GM12878 (cell line): ENCODE data around the gene KLK13.

Experiments used
- ATF7 ChIP-seq: fragments of 450-650 bp; IDR thresholded peaks from 2 replicates; pipeline ENCODE4 v1.6.1; 2016; ENCODE audit warnings: low read depth, mild to moderate bottlenecking
- CREB1 ChIP-seq: IDR thresholded peaks from 2 replicates; pipeline ENCODE4 v1.6.1; 2012; ENCODE audit warnings: low read depth, mild to moderate bottlenecking, inconsistent platforms
- CTCF ChIP-seq, 3 experiments: IDR thresholded peaks in 2 of 3; conservative IDR thresholded peaks in 1 of 3; 2 replicates each; pipeline ENCODE4 v1.5.1; 2011; ENCODE audit warnings: low read depth in 3 of 3, low read length in 3 of 3, mild to moderate bottlenecking in 3 of 3, control low read depth in 2 of 3, moderate library complexity in 2 of 3, inconsistent platforms in 1 of 3, mixed read lengths in 1 of 3; ENCODE audit not compliant: control insufficient read depth in 2 of 3, insufficient read depth in 1 of 3; ENCODE audit errors: extremely low read depth in 1 of 3
- EZH2 ChIP-seq: IDR thresholded peaks from 2 replicates; pipeline ENCODE4 v1.6.1; 2012; ENCODE audit warnings: low read depth, mild to moderate bottlenecking, control low read depth, inconsistent platforms, low read length, borderline replicate concordance; ENCODE audit not compliant: control insufficient read depth
- HDGF ChIP-seq: fragments of 450-650 bp; IDR thresholded peaks from 2 replicates; pipeline ENCODE4 v1.6.1; 2016; ENCODE audit warnings: antibody characterized with exemption
- JUNB ChIP-seq: IDR thresholded peaks from 2 replicates; pipeline ENCODE4 v1.6.1; 2016; ENCODE audit warnings: antibody characterized with exemption, mild to moderate bottlenecking
- JUND ChIP-seq: IDR thresholded peaks from 2 replicates; pipeline ENCODE4 v1.6.1; 2012; ENCODE audit warnings: low read depth, mild to moderate bottlenecking, low read length, improper control_type of control experiment, moderate library complexity
- NFYB ChIP-seq: IDR thresholded peaks from 2 replicates; pipeline ENCODE4 v1.6.1; 2011; ENCODE audit warnings: low read depth, mild to moderate bottlenecking, low read length, improper control_type of control experiment, moderate library complexity; ENCODE audit not compliant: insufficient read depth
- NR2C1 ChIP-seq: fragments of 450-650 bp; IDR thresholded peaks from 2 replicates; pipeline ENCODE4 v1.6.1; 2017; ENCODE audit warnings: antibody characterized with exemption, mild to moderate bottlenecking, moderate library complexity
- POLR2A ChIP-seq: IDR thresholded peaks from 2 replicates; pipeline ENCODE4 v1.6.1; 2011; ENCODE audit warnings: low read depth, mild to moderate bottlenecking, low read length
- RAD51 ChIP-seq: fragments of 450-650 bp; IDR thresholded peaks from 2 replicates; pipeline ENCODE4 v1.6.1; 2016; ENCODE audit warnings: moderate library complexity, mild to moderate bottlenecking, inconsistent platforms
- STAT3 ChIP-seq: IDR thresholded peaks from 2 replicates; pipeline ENCODE4 v1.6.1; 2011; ENCODE audit warnings: low read depth, low read length, improper control_type of control experiment
- TAF1 ChIP-seq: IDR thresholded peaks from 2 replicates; pipeline ENCODE4 v1.6.1; 2011; ENCODE audit warnings: mild to moderate bottlenecking, low read depth, low read length, borderline replicate concordance
- TBL1XR1 ChIP-seq: IDR thresholded peaks from 2 replicates; pipeline ENCODE4 v1.6.1; 2012; ENCODE audit warnings: low read depth, low read length, improper control_type of control experiment

GRCh38 chr19:51071095-51071405, 6.2 kb upstream of the KLK13 start:
- TF ChIP-seq CTCF (IDR thresholded peaks at IDR 0.05 in 2 of 3, conservative IDR thresholded peaks at IDR 0.05 in 1 of 3; ENCODE audit: control insufficient read depth in 2 of 3, extremely low read depth in 1 of 3, insufficient read depth in 1 of 3, low read depth in 3 of 3, low read length in 3 of 3) = no peak
- TF ChIP-seq ATF7 = no peak
- TF ChIP-seq HDGF = no peak
- TF ChIP-seq NR2C1 = no peak
- no peak for TF ChIP-seq TAF1
- TF ChIP-seq EZH2 = no peak
- no peak for TF ChIP-seq TBL1XR1
- TF ChIP-seq STAT3 = no peak
- no peak for TF ChIP-seq NFYB
- no peak for TF ChIP-seq POLR2A
- no peak for TF ChIP-seq CREB1
- no peak for TF ChIP-seq JUNB
- TF ChIP-seq RAD51 = no peak
- TF ChIP-seq JUND = no peak
